Measurements from ENCODE around the gene BACH2. TPM values are rescaled to one million over a fixed set of nuclear protein-coding genes. Genes with fewer than 3 reads are reported as not detected.

The BACH2 gene
- total RNA-seq, 1 donor from 2014 or later: 90.4 TPM

GRCh38 chr6:90044182-90044832 is 252.3 kb downstream of the BACH2 start:
- intact Hi-C loops (cut with micrococcal nuclease): no loop called here
- peaks cover 14% of the 10 kb centered on the region for H3K4me1 Mint-ChIP-seq
- H3K36me3 Mint-ChIP-seq (ENCODE audit: low read depth): peaks cover 37% of the 10 kb centered on the region
- DNase-seq: no peak
- no peaks in the 10 kb centered on the region for H3K9me3 Mint-ChIP-seq
- H3K4me3 Mint-ChIP-seq: no peak overlapping the region
- no peak for TF ChIP-seq CTCF (IDR thresholded peaks at IDR 0.05)
- ChIA-PET POLR2A (no interaction called here), CTCF (no interaction called here)
- no peak overlapping the region for H3K27ac Mint-ChIP-seq
- H3K27me3 Mint-ChIP-seq: no peaks in the 10 kb centered on the region
- no peak for ATAC-seq (ENCODE audit: low read depth)

- Mint-ChIP-seq H3K9me3 (no peaks in the 10 kb centered on the region), H3K4me3 (no peak overlapping the region), H3K27me3 (no peaks in the 10 kb centered on the region), H3K4me1 (peaks cover 14% of the 10 kb centered on the region), H3K27ac (peak overlapping the region; percentile 31), H3K36me3 (ENCODE audit: low read depth) (peaks cover 37% of the 10 kb centered on the region)
- no peak for ATAC-seq (ENCODE audit: low read depth)
- POLR2A ChIA-PET: no interaction called here
- no peak for DNase-seq
- TF ChIP-seq CTCF (IDR thresholded peaks at IDR 0.05): no peak
- CTCF ChIA-PET: no interaction called here
- intact Hi-C loops (cut with micrococcal nuclease): no loop called here
Observed at GRCh38 chr6:90040931-90041330, 255.7 kb downstream of the BACH2 start.

- DNase-seq (no peak), ATAC-seq (ENCODE audit: low read depth) (no peak)
- H3K27ac Mint-ChIP-seq: no peak overlapping the region
- H3K9me3 Mint-ChIP-seq: no peaks in the 10 kb centered on the region
- ChIA-PET POLR2A (no interaction called here), CTCF (no interaction called here)
- H3K4me1 Mint-ChIP-seq: peaks cover 23% of the 10 kb centered on the region
- H3K27me3 Mint-ChIP-seq: no peaks in the 10 kb centered on the region
- intact Hi-C loops (cut with micrococcal nuclease): no loop called here
- no peak for TF ChIP-seq CTCF (IDR thresholded peaks at IDR 0.05)
- peaks cover 43% of the 10 kb centered on the region for H3K36me3 Mint-ChIP-seq (ENCODE audit: low read depth)
- no peak overlapping the region for H3K4me3 Mint-ChIP-seq
Observed at GRCh38 chr6:90039911-90040310, 256.7 kb downstream of the BACH2 start.

GRCh38 chr6:90038961-90039653 is 257.5 kb downstream of the BACH2 start:
- H3K36me3 Mint-ChIP-seq (ENCODE audit: low read depth): peaks cover 45% of the 10 kb centered on the region

More at GRCh38 chr6:90038961-90039653, 257.5 kb downstream of the BACH2 start:
- CTCF ChIA-PET: interaction anchor here (0.7 kb wide), 1 partner anchor 16 kb away, joined by 3 read pairs; no protein-coding TSS in a partner anchor
- Mint-ChIP-seq H3K27me3 (no peaks in the 10 kb centered on the region), H3K4me3 (no peak overlapping the region), H3K9me3 (no peaks in the 10 kb centered on the region), H3K4me1 (peaks cover 23% of the 10 kb centered on the region), H3K27ac (no peak overlapping the region)
- POLR2A ChIA-PET: interaction anchor here (0.7 kb wide), 1 partner anchor 34 kb away, joined by 4 read pairs; no protein-coding TSS in a partner anchor
- no peak for DNase-seq
- ATAC-seq (ENCODE audit: low read depth): no peak
- intact Hi-C loops (cut with micrococcal nuclease): no loop called here
- TF ChIP-seq CTCF (IDR thresholded peaks at IDR 0.05): no peak
